Dedifferentiated amniotic fluid mesenchymal stem cell (primary cell): ENCODE measurements around the gene NUBP2.
"Not testable (repeated sequence)": the region's sequence is repeated elsewhere in the genome, so short reads cannot be mapped to it uniquely, and the experiment has no call there.

Experiments used
- DNase-seq: peaks from one replicate; pipeline ENCODE4 v3.0.0-alpha.2; 2016; ENCODE audit errors: extremely low spot score

The NUBP2 gene

DNA sequence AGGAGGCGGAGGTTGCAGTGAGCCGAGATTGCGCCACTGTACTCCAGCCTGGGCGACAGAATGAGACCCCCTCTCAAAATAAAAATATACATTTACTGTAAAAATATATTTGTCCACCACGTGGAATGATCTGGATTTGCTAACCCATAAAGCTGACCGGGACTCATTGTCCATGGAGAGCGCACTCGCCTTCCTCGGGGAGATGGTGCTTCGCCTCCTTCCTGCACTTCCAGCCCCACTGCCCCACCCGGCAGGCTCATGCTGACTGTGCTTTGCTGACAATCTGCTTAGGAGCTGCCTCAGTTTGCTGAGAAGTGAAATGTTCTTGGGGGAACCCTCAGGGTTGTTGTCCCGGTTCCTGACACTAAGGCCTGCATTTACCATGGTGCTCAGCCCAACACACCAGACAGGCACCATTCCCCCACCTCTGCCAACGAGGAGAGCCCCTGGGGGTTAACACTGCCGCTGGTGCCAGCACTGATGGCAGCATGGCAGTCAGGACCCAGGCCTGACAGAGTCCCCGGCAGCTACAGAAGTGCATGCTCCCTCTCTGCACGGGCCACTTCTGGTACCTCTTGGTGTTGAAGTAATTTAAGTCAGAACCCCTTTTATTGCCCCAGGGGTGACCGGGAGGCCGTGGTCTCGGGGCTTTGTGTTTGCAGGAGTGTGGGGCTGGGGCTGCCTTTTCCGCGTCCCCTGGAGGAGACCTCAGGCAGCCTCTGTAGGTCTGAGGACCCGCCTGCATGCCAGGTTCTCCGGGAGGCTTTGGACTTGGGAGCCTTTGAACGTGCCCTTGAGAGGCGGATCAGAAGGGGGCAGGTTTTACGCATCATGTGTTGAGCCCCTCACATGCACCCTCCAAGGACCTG lies 2.5 kb downstream of the NUBP2 start:
- DNase-seq = no peak

DNA sequence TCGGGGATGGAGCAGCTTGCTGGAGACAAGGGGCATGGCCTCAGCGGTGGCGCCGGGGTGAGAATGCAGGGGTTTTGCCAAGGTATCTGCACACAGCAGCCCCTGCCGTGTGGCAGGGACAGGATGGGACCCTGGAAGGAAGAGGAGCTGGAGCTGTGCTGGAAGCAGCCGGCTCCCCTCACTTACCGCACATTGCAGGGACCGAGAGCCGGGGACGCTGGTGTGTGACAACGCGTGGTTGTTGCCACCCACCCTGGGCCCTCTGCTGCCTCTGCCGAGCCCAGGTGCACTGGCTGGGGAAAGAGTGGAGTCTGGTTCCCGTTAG lies 3.0 kb downstream of the NUBP2 start:
- no peak for DNase-seq

DNA sequence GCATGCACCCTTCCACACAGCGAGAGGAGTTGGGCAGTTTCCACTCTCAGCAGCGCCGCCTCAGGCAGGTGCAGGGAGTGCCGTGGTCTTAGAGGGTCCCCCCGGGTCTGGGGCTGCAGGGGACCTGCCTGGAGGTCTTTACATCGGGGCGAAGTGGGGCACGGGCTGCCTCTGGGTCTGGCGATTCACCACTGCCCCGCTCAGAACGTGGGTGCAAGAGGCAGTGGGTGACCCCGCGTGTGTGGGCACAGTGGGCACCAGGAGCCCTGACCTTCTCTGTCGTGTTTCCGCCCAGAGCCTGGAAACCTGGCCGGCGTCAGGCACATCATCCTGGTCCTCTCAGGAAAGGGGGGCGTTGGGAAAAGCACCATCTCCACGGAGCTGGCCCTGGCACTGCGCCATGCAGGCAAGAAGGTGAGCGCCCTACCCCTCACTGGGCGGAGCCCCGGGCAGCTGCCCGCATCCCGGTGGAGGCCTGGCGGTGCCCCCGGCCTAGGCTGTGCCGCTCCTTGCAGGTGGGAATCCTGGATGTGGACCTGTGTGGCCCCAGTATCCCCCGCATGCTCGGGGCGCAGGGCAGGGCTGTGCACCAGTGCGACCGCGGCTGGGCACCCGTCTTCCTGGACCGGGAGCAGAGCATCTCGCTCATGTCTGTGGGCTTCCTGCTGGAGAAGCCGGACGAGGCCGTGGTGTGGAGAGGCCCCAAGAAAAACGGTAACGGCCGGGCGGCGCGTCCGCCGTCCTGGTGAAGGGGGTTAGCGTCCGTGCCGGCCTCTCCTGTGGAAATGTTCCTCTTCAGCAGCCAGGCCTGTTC lies 3.7 kb downstream of the NUBP2 start:
- DNase-seq = no peak

DNA sequence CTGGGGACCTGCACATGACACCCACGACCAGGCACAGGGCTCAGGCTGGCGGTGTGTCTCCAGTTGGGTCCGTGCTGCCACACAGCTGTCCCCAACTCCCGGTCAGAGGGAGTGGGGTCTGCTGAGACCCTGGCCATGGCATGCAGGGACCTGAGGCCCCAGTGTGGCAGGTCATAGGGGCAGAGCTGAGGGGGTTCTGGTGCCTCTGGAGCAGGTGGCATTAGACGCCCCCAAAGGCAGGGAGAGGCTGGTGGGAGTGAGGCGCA lies 4.2 kb downstream of the NUBP2 start:
- no peak for DNase-seq

DNA sequence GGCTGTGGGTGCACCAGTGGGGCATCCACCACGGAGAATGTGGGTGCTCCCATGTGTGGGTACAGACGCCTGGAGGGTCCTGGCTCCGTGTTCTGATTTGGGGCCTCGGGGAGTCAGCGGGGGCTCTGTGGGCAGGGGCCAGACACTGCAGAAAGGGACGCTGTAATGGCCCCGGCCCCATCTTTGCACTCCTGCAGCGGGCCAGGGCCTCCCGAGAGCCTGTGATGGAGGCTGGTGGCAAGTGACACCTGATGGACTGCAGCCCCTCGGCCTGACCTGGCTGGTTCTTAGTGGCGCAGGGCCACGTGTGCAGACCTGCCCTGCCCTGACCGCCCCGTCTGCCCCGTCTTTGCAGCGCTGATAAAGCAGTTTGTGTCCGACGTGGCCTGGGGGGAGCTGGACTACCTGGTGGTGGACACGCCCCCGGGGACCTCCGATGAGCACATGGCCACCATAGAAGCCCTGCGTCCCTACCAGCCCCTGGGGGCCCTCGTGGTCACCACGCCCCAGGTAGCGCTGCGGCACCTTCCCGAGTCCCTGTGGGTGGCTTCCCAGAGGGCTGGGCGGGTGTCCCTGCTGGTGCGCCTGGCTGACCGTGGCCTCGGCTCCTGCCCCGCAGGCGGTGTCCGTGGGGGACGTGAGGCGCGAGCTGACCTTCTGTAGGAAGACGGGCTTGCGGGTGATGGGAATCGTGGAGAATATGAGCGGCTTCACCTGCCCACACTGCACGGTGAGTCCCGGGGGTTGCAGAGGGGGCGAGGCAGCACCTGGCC lies 4.7 kb downstream of the NUBP2 start:
- DNase-seq = no peak

DNA sequence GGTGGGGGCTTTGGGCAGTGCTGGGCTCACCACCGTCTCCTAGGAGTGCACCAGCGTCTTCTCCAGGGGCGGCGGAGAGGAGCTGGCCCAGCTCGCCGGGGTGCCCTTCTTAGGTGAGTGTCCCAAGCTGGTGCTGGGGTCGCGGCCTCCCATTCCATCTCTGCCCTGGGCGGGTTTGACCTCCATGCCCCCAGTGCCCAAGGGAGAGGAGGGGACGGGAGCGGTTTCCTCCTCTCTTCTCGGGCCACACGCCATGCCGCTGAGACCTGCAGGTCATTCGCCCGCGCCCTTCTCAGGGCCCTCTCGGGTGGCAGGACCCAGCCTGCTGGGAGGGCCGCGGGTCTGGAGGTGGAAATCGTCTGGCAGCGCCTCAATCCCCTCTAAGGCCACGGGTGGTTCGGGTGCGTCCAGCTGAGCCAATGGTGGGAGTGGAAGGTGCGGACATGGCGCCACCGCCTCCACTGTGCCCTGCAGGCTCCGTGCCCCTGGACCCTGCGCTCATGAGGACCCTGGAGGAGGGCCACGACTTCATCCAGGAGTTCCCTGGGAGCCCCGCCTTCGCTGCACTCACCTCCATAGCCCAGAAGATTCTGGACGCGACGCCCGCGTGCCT lies 5.4 kb downstream of the NUBP2 start:
- no peak for DNase-seq

DNA sequence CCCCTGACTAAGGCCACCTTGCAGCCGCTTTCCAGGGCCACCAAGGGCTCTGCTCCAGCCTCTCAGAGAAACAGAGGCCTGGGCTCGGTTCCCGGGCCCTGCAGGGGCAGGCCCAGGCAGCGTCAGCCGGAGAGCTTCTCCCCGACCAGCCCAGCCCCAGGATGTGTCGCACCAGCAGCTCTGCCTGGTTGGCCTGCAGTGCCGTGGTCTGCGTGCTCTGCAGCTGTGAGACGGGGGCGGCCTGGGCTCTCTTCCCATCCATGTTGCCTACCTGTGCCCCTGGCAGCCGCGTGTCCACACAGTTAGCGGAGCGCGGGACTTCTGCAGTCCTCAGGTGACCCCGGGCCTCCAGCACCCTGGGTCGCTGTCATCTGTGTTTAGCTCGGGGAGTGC lies 5.9 kb downstream of the NUBP2 start:
- no peak for DNase-seq

DNA sequence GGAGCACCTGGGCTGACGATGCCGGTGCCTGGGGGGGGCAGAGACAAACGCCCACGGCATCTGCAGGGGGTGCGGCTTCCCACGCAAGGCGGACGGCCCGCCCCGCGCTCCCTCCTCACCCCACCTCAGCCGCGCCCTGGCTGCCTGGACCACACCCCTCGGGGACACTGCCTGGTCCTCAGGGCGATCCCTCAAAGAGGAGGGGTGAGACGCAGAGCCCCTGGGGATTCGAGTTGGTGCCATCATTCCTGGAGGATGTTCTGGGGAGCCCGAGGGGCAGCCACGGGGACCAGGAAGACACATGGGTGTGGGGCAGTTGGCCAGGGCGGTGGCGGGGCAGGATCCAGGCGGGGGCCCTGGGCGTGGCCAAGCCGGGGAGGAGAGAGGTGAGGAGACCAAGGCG lies 6.9 kb downstream of the NUBP2 start:
- no peak for DNase-seq

DNA sequence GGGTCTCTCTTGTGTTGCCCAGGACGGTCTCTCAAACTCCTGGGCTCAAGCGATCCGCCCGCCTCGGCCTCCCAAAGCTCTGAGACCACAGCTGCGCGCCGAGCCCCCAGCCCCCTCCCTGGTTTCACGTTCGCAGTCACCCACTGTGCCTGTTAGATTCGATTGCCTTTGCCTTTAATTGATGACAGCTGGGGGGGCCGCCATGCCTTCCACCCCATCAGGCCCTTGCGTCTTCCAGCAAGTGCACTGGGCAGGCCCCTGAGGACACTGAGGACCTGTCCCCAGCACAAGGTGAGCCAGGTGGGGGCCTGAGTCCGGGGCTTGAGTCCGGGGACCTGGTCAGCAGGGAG lies 7.5 kb downstream of the NUBP2 start:
- DNase-seq = no peak

DNA sequence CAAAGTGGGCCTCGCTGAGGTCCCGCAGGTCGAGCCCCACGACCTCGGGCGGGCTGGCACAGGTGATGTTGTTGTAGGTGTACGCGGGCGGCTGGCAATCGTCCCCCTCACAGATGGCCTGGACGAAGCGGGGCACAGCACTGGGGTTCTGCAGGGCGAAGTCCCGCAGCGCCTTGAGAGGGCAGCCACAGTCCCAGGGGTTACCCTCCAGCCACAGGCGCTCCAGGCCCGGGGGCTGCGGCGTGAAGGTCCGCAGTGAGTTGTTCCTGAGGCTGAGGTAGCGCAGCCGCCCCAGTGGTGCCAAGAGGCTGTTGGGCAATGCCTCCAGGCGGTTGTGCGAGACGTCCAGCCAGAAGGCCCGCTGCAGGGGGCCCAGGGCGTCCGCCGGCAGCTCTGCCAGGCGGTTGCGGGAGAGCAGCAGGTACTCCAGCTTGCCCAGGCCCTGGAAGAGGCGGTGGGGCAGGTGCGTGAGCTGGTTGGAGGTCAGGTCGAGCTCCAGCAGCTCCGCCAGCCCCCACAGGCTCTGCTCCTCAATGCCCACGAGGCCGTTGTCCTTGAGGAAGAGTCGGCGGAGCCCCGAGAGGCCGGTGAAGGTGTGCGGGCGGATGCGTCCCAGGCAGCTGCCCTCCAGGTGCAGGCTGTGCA lies 8.0 kb downstream of the NUBP2 start:
- no peak for DNase-seq

DNA sequence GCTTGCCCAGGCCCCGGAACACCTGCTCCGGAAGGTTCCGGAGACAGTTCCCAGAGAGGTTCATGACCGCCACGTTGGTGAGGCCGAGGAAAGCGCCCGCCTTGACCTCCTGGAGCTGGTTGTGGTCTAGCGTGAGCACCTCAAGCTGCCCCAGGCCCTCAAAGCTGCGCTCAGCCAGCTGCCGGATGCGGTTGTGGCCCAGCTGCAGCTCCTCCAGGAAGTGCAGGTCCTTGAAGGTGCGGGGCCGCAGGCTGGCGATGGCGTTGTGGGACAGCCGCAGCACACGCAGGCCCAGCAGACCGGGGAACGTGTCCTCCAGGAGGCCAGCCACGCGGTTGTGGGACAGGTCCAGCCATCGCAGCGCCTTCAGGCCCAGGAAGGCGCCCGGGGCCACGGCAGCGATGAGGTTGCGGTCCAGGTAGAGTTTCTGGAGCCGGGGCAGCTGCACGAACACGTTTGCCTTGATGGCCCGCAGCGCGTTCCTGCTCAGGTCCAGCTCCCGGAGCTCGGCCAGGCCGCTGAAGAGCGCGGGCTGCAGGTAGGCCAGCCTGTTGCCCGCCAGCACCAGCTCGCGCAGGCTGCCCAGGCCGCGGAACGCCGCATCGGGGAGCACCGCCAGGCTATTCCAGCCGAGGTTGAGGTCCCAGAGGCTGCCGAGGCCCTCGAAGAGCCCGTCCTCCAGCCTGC lies 8.6 kb downstream of the NUBP2 start:
- DNase-seq = no peak

DNA sequence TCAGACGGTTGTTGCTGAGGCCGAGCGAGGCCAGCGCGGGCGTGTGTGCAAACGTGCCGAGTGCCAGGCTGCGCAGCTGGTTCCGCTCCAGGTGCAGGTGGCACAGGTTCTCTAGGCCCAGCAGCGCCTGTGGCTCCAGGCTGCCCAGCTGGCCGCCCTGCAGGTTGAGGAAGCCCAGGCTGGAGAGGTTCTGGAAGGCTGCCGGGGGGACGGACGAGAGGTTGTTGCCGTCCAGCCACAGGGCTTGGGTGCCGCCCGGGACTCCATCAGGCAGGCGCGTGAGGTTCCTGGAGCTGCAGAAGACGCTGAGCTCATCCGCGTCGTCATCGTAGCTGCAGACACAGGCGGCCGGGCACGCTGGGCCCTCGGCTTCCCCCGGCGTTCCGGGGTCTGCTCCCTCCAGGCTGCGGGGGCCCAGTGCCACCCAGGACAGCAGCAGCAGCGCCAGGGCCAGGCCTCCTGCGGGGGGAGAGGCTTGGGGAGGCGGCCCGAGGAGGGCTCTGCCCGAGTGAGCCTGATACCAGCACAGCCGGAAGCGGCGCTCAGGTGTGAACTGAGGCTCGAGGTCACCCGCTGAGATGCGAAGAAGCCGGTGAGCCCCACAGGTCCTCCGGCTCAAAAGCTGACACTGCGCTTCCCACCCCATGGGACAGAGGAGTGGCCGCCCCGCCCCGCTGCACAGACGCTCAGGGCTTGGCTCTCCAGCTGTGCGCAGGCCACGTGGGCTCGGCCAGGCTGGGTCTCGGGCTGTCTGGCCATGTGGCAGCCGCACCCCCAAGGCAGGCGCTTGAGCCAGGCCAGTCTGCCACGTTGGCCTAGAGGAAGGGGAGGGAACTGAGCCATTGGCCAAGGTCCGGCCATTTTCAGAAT lies 9.4 kb downstream of the NUBP2 start:
- DNase-seq = no peak

DNA sequence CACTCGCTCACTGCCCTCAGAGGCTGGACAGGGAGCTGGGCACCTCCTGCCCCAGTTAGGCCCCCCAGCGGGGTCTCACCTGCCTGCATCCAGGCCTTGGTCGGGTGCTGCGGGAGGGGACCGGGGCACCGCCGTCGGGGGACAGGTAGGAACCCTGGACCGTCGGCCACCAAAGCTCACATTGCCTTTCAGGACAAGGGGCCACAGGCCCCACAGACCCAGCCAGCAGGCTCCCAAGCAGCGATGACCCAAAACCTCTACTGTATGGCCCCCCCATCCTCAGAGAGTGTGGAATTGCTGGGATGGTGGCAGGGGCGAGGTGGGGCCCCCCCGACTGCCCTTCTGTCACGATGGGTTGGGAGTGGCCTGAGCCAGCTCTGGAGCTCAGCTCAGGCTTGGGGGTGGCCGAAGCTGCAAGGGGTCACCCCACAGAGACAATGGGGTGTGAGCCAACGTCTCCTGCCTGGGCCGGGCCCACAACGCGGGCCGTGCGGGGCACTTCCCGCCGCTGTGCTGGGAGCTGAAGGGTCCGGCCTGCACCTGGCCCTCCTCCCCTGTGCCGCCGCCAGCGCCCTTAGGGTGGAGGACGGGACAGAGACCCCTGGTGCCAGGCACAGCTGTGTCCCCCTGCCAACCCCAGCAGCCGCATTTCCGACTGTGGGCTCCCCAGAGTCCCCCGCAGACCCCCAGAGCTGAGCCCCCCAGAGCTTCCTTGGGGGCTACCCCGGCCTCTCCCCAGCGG lies 10.2 kb downstream of the NUBP2 start:
- DNase-seq = no peak

DNA sequence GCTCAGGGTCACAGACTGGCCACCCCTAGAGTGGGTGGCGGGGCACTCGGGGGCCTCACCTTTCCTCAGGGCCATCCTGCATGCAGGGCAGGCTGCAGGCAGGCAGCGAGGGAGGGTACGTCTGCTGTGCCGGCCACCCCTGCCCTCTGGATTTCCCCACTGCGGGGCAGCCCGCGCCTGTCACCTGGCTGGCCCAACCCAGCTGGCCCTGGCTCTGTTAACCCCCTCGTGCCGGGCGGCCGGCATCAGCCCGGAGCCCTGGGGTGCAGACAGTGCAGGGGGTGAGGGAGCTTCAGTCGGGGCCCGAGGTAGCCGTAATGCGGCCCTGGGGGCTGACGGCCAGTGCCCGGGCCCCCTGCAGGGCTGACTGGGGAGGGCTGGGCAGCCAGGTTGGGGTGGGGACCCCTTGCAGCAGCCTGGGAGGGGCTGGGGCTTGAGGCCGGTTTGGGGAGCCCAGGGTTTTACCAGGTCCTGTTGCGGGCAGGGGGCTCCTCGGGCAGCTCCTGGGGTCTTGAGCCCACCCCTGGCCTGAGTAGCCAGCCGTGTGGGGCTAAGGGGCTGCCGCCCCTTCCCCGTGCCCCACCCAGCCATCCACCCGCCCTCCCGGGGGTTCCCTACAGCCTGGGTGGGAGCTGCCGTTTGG lies 10.9 kb downstream of the NUBP2 start, which contains the start of gene IGFALS:
TSS of gene IGFALS (minus strand) at position 128 of the 643 bp plus-strand sequence. CDS start at position 75, 53 bp downstream.
- no peak for DNase-seq

DNA sequence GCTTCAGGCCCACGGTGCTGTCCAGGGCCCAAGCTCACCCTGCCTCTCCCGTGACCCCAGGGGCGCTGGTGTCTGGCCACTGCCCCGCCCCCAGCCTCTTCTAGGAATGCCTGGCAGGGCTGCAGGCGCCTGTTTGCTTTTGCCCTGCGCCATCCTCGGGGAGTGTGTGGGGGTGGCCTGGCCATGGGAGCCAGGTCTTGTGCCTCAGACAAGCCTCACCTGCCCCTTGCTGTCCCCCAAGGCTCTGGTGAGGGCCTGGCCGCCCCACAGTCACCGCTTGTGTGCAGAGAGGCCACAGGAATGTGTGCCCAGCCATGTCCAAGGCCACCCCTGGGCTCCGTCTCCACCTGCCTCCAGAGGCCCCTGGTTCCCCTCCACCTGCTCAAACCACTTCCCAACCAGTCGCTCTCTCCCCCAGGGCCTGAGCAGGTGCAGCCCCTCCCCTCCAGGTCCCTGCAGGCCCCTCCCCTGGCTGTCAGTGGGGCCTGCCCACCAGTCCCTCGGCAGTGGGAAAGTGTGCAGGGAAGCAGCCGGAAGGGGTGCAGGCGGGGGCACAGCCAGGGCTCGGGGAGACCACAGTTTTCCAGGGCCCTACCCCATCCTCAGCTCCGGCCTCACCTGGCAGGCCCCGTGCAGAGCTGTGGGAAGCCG lies 11.6 kb downstream of the NUBP2 start:
- no peak for DNase-seq

DNA sequence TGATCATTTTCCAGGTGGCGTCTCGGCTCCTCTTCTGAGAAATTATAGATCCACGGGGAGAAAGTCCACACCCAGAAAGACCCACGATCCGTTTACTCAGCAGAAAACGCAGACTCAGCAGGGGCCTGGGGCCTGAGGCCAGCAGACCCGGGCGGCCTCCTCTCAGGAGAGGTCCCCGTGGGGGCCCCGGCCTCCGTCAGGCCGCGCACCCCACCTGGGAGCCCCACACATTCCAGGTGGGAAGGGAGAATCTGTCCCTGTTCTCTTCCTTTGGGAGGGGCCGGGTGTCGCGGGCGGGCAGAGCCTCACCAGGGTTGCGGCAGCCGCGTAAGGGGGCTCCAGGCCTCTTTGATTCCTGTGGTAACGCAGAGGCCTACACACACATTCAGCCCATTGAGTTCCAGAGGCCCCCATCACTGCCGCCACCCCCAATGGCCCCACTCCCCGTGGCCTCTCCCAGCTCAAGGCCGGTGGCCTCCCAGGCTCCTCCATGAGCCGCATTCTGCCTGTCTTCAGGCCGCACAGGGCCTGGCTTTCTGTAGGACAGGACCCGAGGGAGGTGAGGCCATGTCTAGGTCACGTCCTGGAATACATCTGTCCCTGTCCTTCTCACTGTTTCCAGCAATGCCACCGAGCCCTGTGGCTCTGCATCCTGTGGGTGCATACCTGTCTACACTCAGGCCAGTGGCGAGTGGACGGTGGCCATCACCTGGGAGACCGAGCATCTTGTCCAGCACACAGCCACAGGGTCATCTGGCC lies 12.3 kb downstream of the NUBP2 start:
- DNase-seq = no peak

DNA sequence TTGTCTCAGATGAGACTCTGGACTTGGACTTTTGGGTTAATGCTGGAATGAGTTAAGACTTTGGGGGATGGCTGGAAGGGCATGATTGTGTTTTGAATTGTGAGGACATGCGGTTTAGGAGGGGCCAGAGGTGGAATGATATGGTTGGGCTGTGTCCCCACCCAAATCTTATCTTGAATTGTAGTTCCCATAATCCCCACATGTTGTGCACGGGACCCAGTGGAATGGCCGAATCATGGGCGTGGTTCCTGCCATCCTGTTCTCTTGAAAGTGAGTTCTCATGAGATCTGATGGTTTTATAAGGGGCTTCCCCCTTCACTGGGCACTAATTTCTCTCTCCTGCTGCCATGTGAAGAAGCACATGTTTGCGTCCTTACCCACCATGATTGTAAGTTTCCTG lies 16.5 kb downstream of the NUBP2 start:
- DNase-seq = not testable (repeated sequence)

DNA sequence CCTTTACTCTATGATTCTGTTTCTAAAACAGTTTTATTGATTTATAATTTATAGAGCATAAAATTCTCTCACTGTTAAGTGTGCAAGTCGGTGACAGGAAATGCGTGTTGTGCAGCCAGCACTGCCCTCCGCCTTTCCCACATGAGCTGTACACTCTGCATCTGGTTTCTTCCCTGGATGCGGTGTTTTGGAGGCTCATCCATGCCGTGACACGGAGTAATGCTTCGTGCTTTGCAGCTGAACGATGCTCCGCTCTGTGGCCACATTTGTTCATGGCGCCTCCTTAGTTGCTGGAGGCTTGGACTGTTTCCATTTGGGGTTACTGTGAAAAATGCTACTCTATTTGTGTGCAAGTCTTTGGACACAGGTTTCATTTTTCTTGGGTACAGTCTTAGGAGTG lies 17.9 kb downstream of the NUBP2 start:
- no peak for DNase-seq
